Uterus (tissue), 2 donors: ENCODE measurements around the gene PI4KA.

ENCODE experiments used
- CTCF ChIP-seq, 4 experiments: fragments of 200-600 bp in 2 of 4; fragments of 450-650 bp in 2 of 4; sonication (generic) in 2 of 4; IDR thresholded peaks; one replicate each; pipeline ENCODE4 v1.5.1; 2016 to 2019; ENCODE audit warnings: antibody characterized with exemption in 4 of 4, mild to moderate bottlenecking in 2 of 4, moderate library complexity in 1 of 4
- POLR2A ChIP-seq, 2 donors: fragments of 450-650 bp; IDR thresholded peaks; one replicate each; pipeline ENCODE4 v1.6.1; 2016; ENCODE audit warnings: antibody characterized with exemption in 2 of 2, mild to moderate bottlenecking in 1 of 2, moderate library complexity in 1 of 2

- TF ChIP-seq CTCF (IDR thresholded peaks at IDR 0.05) (no peak), POLR2A (IDR thresholded peaks at IDR 0.05) (no peak)
These were observed 137.8 kb downstream of the PI4KA start for GRCh38 chr22:20720692-20721408.
